Right ventricle myocardium superior (tissue), 1 donor: Measurements from ENCODE around the gene ADAMTSL4. TPM values are rescaled to one million over a fixed set of nuclear protein-coding genes. Genes with fewer than 3 reads are reported as not detected.

Experiments used
- ATAC-seq: fragments of 200-7000 bp; cut with Tn5 transposase; one replicate; pipeline ENCODE4 v1.9.1; 2020; ENCODE audit warnings: mild to moderate bottlenecking; ENCODE audit not compliant: poor library complexity
- DNase-seq: peaks from one replicate; pipeline ENCODE4 v3.0.0-alpha.2; 2020
- intact Hi-C: fragments of 100-400 bp; cut with DNase I; formaldehyde crosslinking; loops from one replicate; pipeline ENCODE4 v1.11.2; 2022
- total RNA-seq: library from RNA; stranded (reverse); fragmentation: NEBNext Ultra II Directional; extraction: Animal tissue kit (Norgen Biotek cat#: 25700); gene quantifications from one replicate; pipeline ENCODE4 v1.2.1, GENCODE V29; 2021
- donor health status: DM: no; HTN: yes; CAD: no; lungs with severe emphysema.

Gene ADAMTSL4
- total RNA-seq, 1 donor from 2014 or later: 64.4 TPM

DNA sequence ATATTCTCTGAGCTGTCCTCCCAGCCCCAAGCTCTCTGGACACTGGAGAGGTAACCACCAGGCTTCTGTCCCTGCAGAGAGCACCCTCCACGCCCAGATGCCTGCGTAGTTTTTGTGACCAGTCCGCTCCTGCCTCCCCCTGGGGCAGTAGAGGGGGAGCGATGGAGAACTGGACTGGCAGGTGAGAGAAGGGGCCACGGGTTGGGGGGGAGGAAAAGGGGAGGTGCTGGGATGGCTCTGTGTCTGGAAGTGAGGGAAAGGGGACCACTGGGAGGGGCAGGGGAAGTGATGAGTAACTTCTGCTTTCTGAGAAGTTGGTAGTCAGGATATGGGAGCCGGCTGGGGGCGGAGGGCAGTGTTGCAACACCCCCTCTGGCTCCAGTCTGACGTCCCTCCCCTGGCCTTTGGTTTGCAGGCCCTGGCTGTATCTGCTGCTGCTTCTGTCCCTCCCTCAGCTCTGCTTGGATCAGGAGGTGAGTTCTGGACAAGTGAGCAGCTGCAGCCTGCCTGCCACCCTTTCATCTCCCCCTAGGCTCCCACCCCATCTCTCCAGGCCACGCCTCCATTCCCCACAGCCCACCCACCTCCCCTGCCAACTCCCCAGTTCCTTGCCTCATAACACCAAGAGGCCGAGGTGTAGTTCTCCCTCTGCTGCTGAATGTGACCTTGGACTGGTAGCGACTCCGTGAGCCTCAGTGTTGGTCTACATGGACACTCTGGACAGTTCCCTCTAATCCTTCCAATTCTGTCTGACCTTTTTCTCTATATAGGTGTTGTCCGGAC, 3.1 kb downstream of the ADAMTSL4 start:
- ATAC-seq: peak; percentile 57
- intact Hi-C loops: loop anchor here (10.0 kb wide), 1 partner anchor 262 kb away; no protein-coding TSS in a partner anchor
- peak; percentile 92 for DNase-seq

DNA sequence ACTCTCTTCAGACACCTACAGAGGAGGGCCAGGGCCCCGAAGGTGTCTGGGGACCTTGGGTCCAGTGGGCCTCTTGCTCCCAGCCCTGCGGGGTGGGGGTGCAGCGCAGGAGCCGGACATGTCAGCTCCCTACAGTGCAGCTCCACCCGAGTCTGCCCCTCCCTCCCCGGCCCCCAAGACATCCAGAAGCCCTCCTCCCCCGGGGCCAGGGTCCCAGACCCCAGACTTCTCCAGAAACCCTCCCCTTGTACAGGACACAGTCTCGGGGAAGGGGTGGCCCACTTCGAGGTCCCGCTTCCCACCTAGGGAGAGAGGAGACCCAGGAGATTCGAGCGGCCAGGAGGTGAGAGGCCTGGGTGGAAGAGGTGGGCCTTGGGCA, 3.7 kb downstream of the ADAMTSL4 start:
- intact Hi-C loops: loop anchor here (10.0 kb wide), 1 partner anchor 262 kb away; no protein-coding TSS in a partner anchor
- ATAC-seq (no peak), DNase-seq (peak; percentile 48)

DNA sequence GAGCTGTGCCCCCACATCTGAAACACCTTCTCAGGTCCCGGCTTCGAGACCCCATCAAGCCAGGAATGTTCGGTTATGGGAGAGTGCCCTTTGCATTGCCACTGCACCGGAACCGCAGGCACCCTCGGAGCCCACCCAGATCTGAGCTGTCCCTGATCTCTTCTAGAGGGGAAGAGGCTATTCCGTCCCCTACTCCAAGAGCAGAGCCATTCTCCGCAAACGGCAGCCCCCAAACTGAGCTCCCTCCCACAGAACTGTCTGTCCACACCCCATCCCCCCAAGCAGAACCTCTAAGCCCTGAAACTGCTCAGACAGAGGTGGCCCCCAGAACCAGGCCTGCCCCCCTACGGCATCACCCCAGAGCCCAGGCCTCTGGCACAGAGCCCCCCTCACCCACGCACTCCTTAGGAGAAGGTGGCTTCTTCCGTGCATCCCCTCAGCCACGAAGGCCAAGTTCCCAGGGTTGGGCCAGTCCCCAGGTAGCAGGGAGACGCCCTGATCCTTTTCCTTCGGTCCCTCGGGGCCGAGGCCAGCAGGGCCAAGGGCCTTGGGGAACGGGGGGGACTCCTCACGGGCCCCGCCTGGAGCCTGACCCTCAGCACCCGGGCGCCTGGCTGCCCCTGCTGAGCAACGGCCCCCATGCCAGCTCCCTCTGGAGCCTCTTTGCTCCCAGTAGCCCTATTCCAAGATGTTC, 4.3 kb downstream of the ADAMTSL4 start:
- intact Hi-C loops: loop anchor here (10.0 kb wide), 1 partner anchor 261 kb away; no protein-coding TSS in a partner anchor
- no peak for ATAC-seq
- peak; percentile 38 for DNase-seq

DNA sequence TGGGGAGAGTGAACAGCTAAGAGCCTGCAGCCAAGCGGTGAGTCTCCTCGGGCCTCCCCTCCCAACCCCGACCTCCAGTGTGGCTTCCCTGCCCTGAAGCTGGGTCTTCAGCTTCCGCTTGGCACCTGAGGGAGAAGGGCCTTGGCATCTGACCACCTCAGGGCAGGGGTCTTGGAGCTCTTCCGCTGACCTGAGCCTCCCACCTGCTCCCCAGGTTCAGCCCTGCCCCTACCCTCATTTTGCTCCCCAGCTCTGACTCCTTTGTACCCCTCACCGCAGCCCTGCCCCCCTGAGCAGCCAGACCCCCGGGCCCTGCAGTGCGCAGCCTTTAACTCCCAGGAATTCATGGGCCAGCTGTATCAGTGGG, 4.9 kb downstream of the ADAMTSL4 start:
- intact Hi-C loops: loop anchor here (10.0 kb wide), 1 partner anchor 261 kb away; no protein-coding TSS in a partner anchor
- ATAC-seq (no peak), DNase-seq (peak; percentile 34)

DNA sequence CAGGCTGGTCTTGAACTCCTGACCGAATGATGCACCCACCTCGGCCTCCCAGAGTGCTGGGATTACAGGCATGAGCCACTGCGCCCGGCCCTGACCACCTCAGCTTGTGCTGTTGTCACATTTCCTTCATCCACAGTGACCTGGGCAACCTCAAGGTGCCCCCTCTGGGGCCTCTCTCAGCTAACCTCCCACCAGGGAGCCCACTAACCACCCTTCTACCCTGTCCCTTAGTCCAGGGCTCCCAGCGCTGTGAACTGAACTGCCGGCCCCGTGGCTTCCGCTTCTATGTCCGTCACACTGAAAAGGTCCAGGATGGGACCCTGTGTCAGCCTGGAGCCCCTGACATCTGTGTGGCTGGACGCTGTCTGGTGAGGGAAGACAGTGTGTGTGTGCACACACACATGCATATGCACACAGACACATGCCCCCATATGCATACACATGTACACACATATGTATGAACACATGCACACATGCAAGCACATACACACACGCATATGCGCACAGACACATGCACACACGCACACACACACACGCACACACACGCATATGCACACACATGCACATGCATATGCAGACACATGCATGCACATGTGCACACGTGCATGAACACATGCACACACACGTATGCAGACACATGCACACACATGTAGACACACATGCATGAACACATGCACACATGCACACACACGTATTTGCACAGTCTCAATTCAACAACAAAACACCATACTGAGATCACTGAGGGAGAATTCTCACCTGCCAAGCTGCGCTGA, 6.2 kb downstream of the ADAMTSL4 start:
- intact Hi-C loops: loop anchor here (10.0 kb wide), 1 partner anchor 259 kb away; no protein-coding TSS in a partner anchor
- DNase-seq (peak; percentile 34), ATAC-seq (no peak)

DNA sequence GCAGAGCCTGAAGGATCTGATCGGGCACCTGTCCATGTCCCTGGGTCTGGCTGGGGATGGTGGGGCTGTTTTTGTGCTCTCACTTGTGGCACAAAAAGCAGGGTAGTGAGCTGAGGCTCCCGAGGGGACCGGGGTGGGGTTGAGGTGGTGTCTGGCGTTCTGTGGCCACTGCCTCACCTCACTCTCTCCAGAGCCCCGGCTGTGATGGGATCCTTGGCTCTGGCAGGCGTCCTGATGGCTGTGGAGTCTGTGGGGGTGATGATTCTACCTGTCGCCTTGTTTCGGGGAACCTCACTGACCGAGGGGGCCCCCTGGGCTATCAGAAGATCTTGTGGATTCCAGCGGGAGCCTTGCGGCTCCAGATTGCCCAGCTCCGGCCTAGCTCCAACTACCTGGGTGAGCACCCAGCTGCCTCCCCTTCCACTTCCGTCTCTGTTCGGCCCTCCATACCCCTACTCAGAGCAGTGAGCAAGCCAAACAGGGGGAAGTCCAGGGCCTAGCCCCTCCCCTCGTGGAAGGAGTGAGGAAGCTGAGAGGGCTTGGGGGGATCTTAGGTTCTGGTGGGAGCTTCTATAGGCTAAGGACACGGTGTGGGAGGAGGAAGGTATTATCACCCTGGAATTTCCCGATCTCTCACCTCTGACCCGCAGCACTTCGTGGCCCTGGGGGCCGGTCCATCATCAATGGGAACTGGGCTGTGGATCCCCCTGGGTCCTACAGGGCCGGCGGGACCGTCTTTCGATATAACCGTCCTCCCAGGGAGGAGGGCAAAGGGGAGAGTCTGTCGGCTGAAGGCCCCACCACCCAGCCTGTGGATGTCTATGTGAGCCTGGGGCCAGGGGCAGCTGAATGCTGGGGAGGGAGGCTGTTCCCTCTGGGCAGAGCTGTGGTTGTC, 7.0 kb downstream of the ADAMTSL4 start:
- intact Hi-C loops: loop anchor here (10.0 kb wide), 1 partner anchor 259 kb away; no protein-coding TSS in a partner anchor
- DNase-seq (peak; percentile 41), ATAC-seq (no peak)

DNA sequence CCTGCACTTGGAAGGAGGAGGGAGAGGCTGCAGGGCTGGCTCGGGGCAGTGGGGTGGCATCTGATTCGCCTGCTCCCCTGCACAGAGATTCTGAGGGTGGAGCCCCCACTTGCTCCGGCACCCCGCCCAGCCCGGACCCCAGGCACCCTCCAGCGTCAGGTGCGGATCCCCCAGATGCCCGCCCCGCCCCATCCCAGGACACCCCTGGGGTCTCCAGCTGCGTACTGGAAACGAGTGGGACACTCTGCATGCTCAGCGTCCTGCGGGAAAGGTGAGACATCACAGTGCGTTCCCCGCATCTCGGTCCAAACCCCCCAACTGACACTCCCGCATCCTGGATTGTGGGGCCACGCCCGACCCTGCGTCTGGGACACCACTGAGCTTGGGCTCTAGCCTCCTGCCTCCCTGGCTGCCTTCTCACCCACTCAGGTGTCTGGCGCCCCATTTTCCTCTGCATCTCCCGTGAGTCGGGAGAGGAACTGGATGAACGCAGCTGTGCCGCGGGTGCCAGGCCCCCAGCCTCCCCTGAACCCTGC, 7.9 kb downstream of the ADAMTSL4 start:
- DNase-seq (no peak), ATAC-seq (no peak)
- intact Hi-C loops: loop anchor here (10.0 kb wide), 1 partner anchor 258 kb away; no protein-coding TSS in a partner anchor

DNA sequence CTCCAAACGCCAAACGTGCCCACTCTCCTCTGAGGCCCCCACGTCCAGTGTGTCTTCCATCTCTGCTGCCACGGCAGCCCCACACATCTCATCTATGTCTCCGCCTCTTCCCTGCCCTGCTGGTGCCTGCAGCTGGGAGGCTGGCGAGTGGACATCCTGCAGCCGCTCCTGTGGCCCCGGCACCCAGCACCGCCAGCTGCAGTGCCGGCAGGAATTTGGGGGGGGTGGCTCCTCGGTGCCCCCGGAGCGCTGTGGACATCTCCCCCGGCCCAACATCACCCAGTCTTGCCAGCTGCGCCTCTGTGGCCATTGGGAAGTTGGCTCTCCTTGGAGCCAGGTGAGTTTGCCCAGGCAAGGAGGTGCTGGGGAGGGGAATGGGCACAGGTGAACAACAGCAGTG, 8.6 kb downstream of the ADAMTSL4 start:
- no peak for ATAC-seq
- intact Hi-C loops: loop anchor here (10.0 kb wide), 1 partner anchor 257 kb away; no protein-coding TSS in a partner anchor
- no peak for DNase-seq

DNA sequence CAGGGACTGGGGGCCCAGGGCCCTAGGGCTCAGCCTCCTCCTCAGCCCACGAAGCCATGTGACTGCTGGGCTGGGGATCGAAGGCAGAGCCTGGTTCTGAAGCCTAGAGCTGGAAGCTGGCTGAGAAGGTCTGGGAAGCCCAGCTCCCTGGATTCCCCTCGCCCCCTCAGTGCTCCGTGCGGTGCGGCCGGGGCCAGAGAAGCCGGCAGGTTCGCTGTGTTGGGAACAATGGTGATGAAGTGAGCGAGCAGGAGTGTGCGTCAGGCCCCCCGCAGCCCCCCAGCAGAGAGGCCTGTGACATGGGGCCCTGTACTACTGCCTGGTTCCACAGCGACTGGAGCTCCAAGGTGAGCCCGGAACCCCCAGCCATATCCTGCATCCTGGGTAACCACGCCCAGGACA, 9.1 kb downstream of the ADAMTSL4 start:
- intact Hi-C loops: loop anchor here (10.0 kb wide), 1 partner anchor 256 kb away; no protein-coding TSS in a partner anchor
- no peak for ATAC-seq
- no peak for DNase-seq

DNA sequence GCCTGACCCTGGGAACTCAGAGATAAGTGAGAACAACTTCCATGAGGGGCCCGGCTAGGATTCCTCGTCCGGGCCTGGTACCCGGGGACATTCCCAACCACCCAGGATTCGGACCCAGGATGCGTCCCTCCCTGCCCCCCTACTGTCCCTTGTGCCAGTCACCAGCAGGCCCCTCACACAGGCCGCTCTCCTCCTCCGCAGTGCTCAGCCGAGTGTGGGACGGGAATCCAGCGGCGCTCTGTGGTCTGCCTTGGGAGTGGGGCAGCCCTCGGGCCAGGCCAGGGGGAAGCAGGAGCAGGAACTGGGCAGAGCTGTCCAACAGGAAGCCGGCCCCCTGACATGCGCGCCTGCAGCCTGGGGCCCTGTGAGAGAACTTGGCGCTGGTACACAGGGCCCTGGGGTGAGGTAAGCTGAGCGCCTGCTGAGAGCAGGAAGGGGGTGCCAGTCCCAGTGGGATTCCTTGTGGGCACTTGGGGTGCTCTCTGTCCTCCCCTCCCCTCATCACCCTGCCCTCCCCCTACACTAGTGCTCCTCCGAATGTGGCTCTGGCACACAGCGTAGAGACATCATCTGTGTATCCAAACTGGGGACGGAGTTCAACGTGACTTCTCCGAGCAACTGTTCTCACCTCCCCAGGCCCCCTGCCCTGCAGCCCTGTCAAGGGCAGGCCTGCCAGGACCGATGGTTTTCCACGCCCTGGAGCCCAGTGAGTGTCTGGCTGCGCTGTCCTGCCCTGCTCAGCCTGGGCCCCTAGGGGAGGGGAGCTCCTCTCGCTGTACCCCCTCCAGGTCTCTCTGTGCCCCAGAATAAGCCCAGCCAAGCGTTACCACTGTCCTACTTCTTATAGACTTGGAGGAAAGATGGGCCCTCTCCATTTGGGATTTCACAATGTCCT, 9.8 kb downstream of the ADAMTSL4 start:
- ATAC-seq: no peak
- DNase-seq: peak; percentile 83
- intact Hi-C loops: loop anchor here (10.0 kb wide), 1 partner anchor 256 kb away; no protein-coding TSS in a partner anchor

DNA sequence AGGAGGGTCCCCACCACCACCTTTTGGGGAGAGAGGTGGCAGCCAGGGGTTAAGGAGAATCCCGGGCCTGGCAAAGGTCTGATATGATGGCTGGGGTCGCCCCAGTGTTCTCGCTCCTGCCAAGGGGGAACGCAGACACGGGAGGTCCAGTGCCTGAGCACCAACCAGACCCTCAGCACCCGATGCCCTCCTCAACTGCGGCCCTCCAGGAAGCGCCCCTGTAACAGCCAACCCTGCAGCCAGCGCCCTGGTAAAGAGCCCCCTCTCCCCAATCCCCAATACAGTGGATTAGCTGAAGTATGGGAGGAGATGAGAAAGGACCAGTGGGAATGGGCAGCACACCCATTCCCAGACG, 10.4 kb downstream of the ADAMTSL4 start:
- no peak for DNase-seq
- no peak for ATAC-seq

DNA sequence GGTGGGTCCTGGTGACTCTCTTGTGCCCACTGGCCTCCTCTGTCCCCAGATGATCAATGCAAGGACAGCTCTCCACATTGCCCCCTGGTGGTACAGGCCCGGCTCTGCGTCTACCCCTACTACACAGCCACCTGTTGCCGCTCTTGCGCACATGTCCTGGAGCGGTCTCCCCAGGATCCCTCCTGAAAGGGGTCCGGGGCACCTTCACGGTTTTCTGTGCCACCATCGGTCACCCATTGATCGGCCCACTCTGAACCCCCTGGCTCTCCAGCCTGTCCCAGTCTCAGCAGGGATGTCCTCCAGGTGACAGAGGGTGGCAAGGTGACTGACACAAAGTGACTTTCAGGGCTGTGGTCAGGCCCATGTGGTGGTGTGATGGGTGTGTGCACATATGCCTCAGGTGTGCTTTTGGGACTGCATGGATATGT, 10.8 kb downstream of the ADAMTSL4 start:
- intact Hi-C loops: loop anchor here (2.0 to 5.0 kb wide), 2 partner anchors 61 to 367 kb away; partner anchors contain the start of gene SETDB1
- ATAC-seq (peak; percentile 28), DNase-seq (peak; percentile 87)

More for the DNA sequence above, 10.4 kb downstream of the ADAMTSL4 start:
- intact Hi-C loops: loop anchor here (2.0 to 10.0 kb wide), 3 partner anchors 61 to 368 kb away; partner anchors contain the start of gene SETDB1

DNA sequence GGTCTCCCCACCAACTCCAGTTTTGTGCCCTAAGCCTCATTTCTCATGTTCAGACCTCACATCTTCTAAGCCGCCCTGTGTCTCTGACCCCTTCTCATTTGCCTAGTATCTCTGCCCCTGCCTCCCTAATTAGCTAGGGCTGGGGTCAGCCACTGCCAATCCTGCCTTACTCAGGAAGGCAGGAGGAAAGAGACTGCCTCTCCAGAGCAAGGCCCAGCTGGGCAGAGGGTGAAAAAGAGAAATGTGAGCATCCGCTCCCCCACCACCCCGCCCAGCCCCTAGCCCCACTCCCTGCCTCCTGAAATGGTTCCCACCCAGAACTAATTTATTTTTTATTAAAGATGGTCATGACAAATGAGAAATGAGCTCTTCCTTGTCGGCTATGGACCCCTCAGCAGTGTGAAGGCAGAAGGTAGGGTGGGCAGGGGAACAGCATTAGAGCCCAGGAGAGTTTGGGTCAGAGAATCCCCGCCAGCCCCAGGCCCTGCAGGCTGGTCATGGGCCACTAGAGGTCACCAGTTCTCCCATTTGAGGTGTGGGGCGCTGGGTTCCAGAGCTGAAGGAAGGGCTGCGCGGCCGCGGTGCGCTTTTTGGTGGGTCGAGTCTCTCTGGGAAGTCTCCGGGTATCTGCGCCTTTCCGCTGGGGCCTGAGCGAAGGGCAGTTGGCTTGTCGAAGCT, 11.5 kb downstream of the ADAMTSL4 start:
- intact Hi-C loops: loop anchor here (2.0 to 5.0 kb wide), 2 partner anchors 60 to 367 kb away; partner anchors contain the start of gene SETDB1
- DNase-seq (peak; percentile 93), ATAC-seq (peak; percentile 65)

DNA sequence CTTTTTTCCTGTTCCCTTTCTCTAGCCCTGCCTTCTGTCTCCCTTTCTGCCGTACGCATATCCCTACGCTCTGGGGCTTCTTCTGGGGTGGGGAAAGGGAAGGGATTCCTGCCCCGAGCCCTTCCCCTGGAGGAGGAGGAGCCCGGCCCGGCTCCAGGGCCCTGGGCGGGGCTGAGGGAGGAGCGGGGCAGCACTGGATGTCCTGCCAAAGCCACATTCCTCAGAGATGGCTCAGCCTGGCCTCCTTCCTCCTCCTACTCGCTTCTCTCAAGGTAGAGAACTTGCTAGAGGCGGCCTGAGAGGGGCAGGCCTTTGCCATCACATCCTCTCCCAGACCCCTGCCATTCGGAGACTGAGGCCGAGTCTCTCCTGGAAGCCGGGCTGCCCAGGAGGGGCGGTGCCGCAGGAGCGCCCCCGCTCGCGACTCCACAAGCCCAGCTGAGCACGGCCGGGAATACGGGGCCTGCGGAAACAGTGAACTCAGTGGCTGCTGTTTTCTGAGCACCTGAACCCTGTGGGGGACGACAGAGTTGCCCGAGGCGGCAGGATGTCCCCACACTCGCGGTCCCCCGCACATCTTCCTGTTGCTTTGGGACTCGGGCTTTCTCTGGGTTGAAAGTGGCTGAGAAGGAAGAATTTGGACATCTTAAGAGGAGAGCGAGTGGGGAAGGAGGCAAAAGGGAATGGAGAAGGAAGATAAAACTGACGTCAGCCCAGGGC, 12.2 kb downstream of the ADAMTSL4 start:
- DNase-seq (peak; percentile 95), ATAC-seq (peak; percentile 86)
- intact Hi-C loops: loop anchor here (2.0 to 5.0 kb wide), 2 partner anchors 59 to 366 kb away; partner anchors contain the start of gene SETDB1

DNA sequence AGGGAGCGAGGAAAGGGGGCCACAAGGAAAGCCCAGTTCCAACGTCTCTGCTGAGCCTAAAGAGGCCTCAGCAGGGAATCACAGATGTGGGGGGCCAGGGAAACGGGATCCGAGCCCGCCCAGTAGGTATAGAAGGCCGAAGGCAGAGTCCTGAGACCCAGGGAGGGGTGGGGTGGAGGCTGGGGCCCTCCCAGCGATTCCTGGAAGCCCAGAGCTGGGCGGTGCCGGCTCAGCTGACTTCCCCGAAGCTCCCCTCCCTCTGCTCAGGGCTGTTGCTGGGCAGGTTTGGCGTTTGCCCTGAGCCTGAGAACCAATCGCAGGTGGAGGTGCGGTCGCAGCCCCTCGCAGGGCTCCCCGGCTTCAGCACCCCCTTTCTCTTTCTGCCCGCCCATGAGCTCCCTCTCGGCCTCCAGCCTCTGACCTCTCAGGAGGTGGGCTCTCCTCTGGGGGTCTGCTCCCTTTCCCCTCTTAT, 12.8 kb downstream of the ADAMTSL4 start:
- ATAC-seq (peak; percentile 87), DNase-seq (peak; percentile 97)
- intact Hi-C loops: loop anchor here (2.0 to 5.0 kb wide), 2 partner anchors 59 to 365 kb away; partner anchors contain the start of gene SETDB1
